ENCODE data around the gene PDE9A.
"Not testable (repeated sequence)": the region's sequence is repeated elsewhere in the genome, so short reads cannot be mapped to it uniquely, and the experiment has no call there.

PDE9A gene

GRCh38 chr21:42653231-42654061 lies at the start of gene PDE9A:
Gene PDE9A (plus strand): TSS chr21:42653621. CDS start chr21:42653815, 194 bp downstream.
- peak; percentile 73 for DNase-seq

- no peak for DNase-seq
Measured at GRCh38 chr21:42607102-42607501, 46.3 kb upstream of the PDE9A start.

GRCh38 chr21:42607525-42608102 lies 45.8 kb upstream of the PDE9A start:
- no peak for DNase-seq

GRCh38 chr21:42608446-42608845 lies 45.0 kb upstream of the PDE9A start:
- DNase-seq, result peak; percentile 11

- DNase-seq, result no peak
Measured at GRCh38 chr21:42609811-42610210, 43.6 kb upstream of the PDE9A start.

- no peak for DNase-seq
Measured at GRCh38 chr21:42611852-42612251, 41.6 kb upstream of the PDE9A start.

- DNase-seq, result no peak
Measured at GRCh38 chr21:42612390-42612789, 41.0 kb upstream of the PDE9A start.

GRCh38 chr21:42613756-42614155 lies 39.7 kb upstream of the PDE9A start:
- DNase-seq, result peak; percentile 15

- no peak for DNase-seq
Measured at GRCh38 chr21:42614396-42614795, 39.0 kb upstream of the PDE9A start.

- DNase-seq, result peak; percentile 45
Measured at GRCh38 chr21:42614811-42615351, 38.5 kb upstream of the PDE9A start.

- DNase-seq, result not testable (repeated sequence)
Measured at GRCh38 chr21:42615377-42615776, 38.0 kb upstream of the PDE9A start.

- peak; percentile 5 for DNase-seq
Measured at GRCh38 chr21:42615924-42616323, 37.5 kb upstream of the PDE9A start.

- DNase-seq, result peak; percentile 32
Measured at GRCh38 chr21:42616446-42616845, 37.0 kb upstream of the PDE9A start.

- DNase-seq, result no peak
Measured at GRCh38 chr21:42616941-42617340, 36.5 kb upstream of the PDE9A start.

- DNase-seq, result peak; percentile 5
Measured at GRCh38 chr21:42617486-42617885, 35.9 kb upstream of the PDE9A start.

GRCh38 chr21:42618707-42619102 lies 34.7 kb upstream of the PDE9A start:
- no peak for DNase-seq

GRCh38 chr21:42619166-42619565 lies 34.3 kb upstream of the PDE9A start:
- no peak for DNase-seq

GRCh38 chr21:42619841-42620240 lies 33.6 kb upstream of the PDE9A start:
- no peak for DNase-seq

- DNase-seq, result peak; percentile 37
Measured at GRCh38 chr21:42621166-42621818, 32.1 kb upstream of the PDE9A start.

- peak; percentile 46 for DNase-seq
Measured at GRCh38 chr21:42621819-42622177, 31.6 kb upstream of the PDE9A start.

- DNase-seq, result no peak
Measured at GRCh38 chr21:42622284-42622683, 31.1 kb upstream of the PDE9A start.

- DNase-seq, result peak; percentile 5
Measured at GRCh38 chr21:42623694-42624093, 29.7 kb upstream of the PDE9A start.

- DNase-seq, result peak; percentile 20
Measured at GRCh38 chr21:42624095-42624790, 29.2 kb upstream of the PDE9A start.

Data from right forelimb (tissue), 1 donor.